GM23248 (cell line): ENCODE data around the gene KBTBD6. TPM values are rescaled to one million over a fixed set of nuclear protein-coding genes. Genes with fewer than 3 reads are reported as not detected.

ENCODE experiments used
- DNase-seq: peaks from one replicate; pipeline ENCODE4 v3.0.0-alpha.2; 2015
- H2AFZ ChIP-seq: fragments of 200-600 bp; sonication (generic); 2 replicates; pipeline ENCODE4 v1.6.1; 2016; ENCODE audit warnings: antibody characterized with exemption
- H3F3A ChIP-seq: fragments of 200-600 bp; sonication (generic); 2 replicates; pipeline ENCODE4 v1.6.1; 2016; ENCODE audit warnings: mild to moderate bottlenecking, antibody characterized with exemption, mixed run types; ENCODE audit not compliant: insufficient read depth
- H3K27ac ChIP-seq: fragments of 200-600 bp; sonication (generic); 2 replicates; pipeline ENCODE4 v1.5.1; 2016; ENCODE audit warnings: mild to moderate bottlenecking
- H3K27me3 ChIP-seq: fragments of 200-600 bp; sonication (generic); replicated peaks from 2 replicates; pipeline ENCODE4 v1.6.1; 2016; ENCODE audit warnings: mild to moderate bottlenecking; ENCODE audit not compliant: insufficient read depth
- H3K36me3 ChIP-seq: fragments of 200-600 bp; sonication (generic); 2 replicates; pipeline ENCODE4 v1.6.1; 2016; ENCODE audit warnings: low read depth, mild to moderate bottlenecking
- H3K4me1 ChIP-seq: fragments of 200-600 bp; sonication (generic); 2 replicates; pipeline ENCODE4 v1.6.1; 2016; ENCODE audit warnings: mild to moderate bottlenecking; ENCODE audit not compliant: insufficient read depth
- H3K4me2 ChIP-seq: fragments of 200-600 bp; sonication (generic); one replicate; pipeline ENCODE4 v1.6.1; 2016; ENCODE audit warnings: mild to moderate bottlenecking; ENCODE audit not compliant: unreplicated experiment
- H3K4me3 ChIP-seq: fragments of 200-600 bp; sonication (generic); 2 replicates; pipeline ENCODE4 v1.5.1; 2016; ENCODE audit warnings: mild to moderate bottlenecking
- H3K79me2 ChIP-seq: fragments of 200-600 bp; sonication (generic); 2 replicates; pipeline ENCODE4 v1.6.1; 2016; ENCODE audit warnings: mild to moderate bottlenecking; ENCODE audit not compliant: insufficient read depth
- H3K9ac ChIP-seq: fragments of 200-600 bp; sonication (generic); 2 replicates; pipeline ENCODE4 v1.6.1; 2016; ENCODE audit warnings: mild to moderate bottlenecking
- H3K9me2 ChIP-seq: fragments of 200-600 bp; sonication (generic); 2 replicates; pipeline ENCODE4 v1.6.1; 2016; ENCODE audit warnings: mixed run types, mild to moderate bottlenecking, moderate library complexity; ENCODE audit not compliant: insufficient read depth
- H3K9me3 ChIP-seq: fragments of 200-600 bp; sonication (generic); one replicate; pipeline ENCODE4 v1.6.1; 2017; ENCODE audit warnings: low read depth
- H4K20me1 ChIP-seq: fragments of 200-600 bp; sonication (generic); 2 replicates; pipeline ENCODE4 v1.6.0; 2016; ENCODE audit not compliant: insufficient read depth
- EZH2 ChIP-seq: fragments of 200-600 bp; sonication (generic); IDR thresholded peaks from 2 replicates; pipeline ENCODE4 v1.6.1; 2018; ENCODE audit warnings: antibody characterized with exemption, mild to moderate bottlenecking; ENCODE audit not compliant: insufficient read depth, poor library complexity, severe bottlenecking
- EZH2phosphoT487 ChIP-seq: fragments of 200-600 bp; sonication (generic); IDR thresholded peaks from 2 replicates; pipeline ENCODE4 v1.6.1; 2018; ENCODE audit warnings: antibody characterized with exemption, moderate library complexity, mild to moderate bottlenecking, low read depth; ENCODE audit not compliant: insufficient read depth
- WGBS, 2 experiments: methylation state at CpG; one replicate each; pipeline ENCODE4 v1.1.6; 2015 to 2017; ENCODE audit warnings: low lambda C conversion rate in 2 of 2, low coverage in 1 of 2; ENCODE audit errors: missing lambda C conversion rate in 2 of 2; 5-methylcytosine and 5-hydroxymethylcytosine counted together
- in situ Hi-C: fragments of 300-500 bp; cut with MboI; formaldehyde crosslinking; loops from 2 replicates; pipeline ENCODE4 v1.15.0; 2020
- polyA plus RNA-seq: library from polyadenylated mRNA; unstranded; fragments of >200 nt; fragmentation: Nextera tagmentation; extraction: Ambion mirVana; gene quantifications from 2 replicates; pipeline ENCODE4 v1.2.1, GENCODE V29; 2016
- total RNA-seq: library from RNA; depleted of rRNA; stranded (reverse); fragments of >200 nt; shearing (Covaris generic); gene quantifications from 2 replicates; pipeline ENCODE4 v1.2.3, GENCODE V29; 2014

KBTBD6 gene
- total and polyA plus RNA-seq, 2 experiments from 2014 or later: 5.1 to 10.6 TPM

GRCh38 chr13:41148419-41149283 lies 16.0 kb upstream of the KBTBD6 start:
- no peak overlapping the region for H3K27ac ChIP-seq
- no peak overlapping the region for H3K4me3 ChIP-seq
- peaks cover 14% of the 10 kb centered on the region; the same call in 1 of the 2 replicates for H3K4me1 ChIP-seq
- no peaks in the 10 kb centered on the region for H3K9me2 ChIP-seq
- H3K27me3 ChIP-seq: no peaks in the 10 kb centered on the region
- no peaks in the 10 kb centered on the region for H4K20me1 ChIP-seq
- no peaks in the 10 kb centered on the region for H3K79me2 ChIP-seq
- H2AFZ ChIP-seq: no peak overlapping the region
- TF ChIP-seq EZH2: no peak
- no peak for DNase-seq
- H3K4me2 ChIP-seq: no peak overlapping the region
- no peaks in the 10 kb centered on the region for H3K9me3 ChIP-seq
- no peaks in the 10 kb centered on the region for H3K36me3 ChIP-seq
- H3F3A ChIP-seq: peaks cover 4% of the 10 kb centered on the region; the same call in 1 of the 2 replicates
- H3K9ac ChIP-seq: no peak overlapping the region
- 75 to 84% methylated on average over 3 of the region's 3 CpGs for WGBS, 2 experiments
- in situ Hi-C loops: no loop called here

GRCh38 chr13:41145136-41145908 lies 12.7 kb upstream of the KBTBD6 start:
- no peak for TF ChIP-seq EZH2phosphoT487
- TF ChIP-seq EZH2: no peak
- H4K20me1 ChIP-seq: no peaks in the 10 kb centered on the region
- DNase-seq: peak; percentile 48
- no peaks in the 10 kb centered on the region for H3K36me3 ChIP-seq
- WGBS, 2 experiments: 34 to 41% methylated on average over 4 of the region's 4 CpGs
- peak overlapping the region; percentile 24 for H3K4me2 ChIP-seq
- 0 out of 2 replicates have a peak overlapping the region, but pooled peaks have one; percentile 10 for H3K27ac ChIP-seq
- no peaks in the 10 kb centered on the region for H3K9me2 ChIP-seq
- H3K4me3 ChIP-seq: no peak overlapping the region
- 0 out of 2 replicates have a peak overlapping the region, but pooled peaks have one; percentile 16 for H2AFZ ChIP-seq
- in situ Hi-C loops: no loop called here
- no peaks in the 10 kb centered on the region for H3K9me3 ChIP-seq
- no peaks in the 10 kb centered on the region for H3K79me2 ChIP-seq
- peaks cover 4% of the 10 kb centered on the region; the same call in 1 of the 2 replicates for H3F3A ChIP-seq
- H3K27me3 ChIP-seq: no peaks in the 10 kb centered on the region
- H3K4me1 ChIP-seq: peaks cover 14% of the 10 kb centered on the region; the same call in 1 of the 2 replicates
- H3K9ac ChIP-seq: no peak overlapping the region

- 75 to 77% methylated on average over 2 of the region's 2 CpGs for WGBS, 2 experiments
- no peak overlapping the region for H3K4me3 ChIP-seq
- DNase-seq: no peak
- no peaks in the 10 kb centered on the region for H3K36me3 ChIP-seq
- H3K4me2 ChIP-seq: no peak overlapping the region
- TF ChIP-seq EZH2: no peak
- in situ Hi-C loops: no loop called here
- H3K79me2 ChIP-seq: no peaks in the 10 kb centered on the region
- no peak overlapping the region for H3K9ac ChIP-seq
- no peaks in the 10 kb centered on the region for H3K27me3 ChIP-seq
- no peaks in the 10 kb centered on the region for H3K9me2 ChIP-seq
- no peaks in the 10 kb centered on the region for H4K20me1 ChIP-seq
- H3K9me3 ChIP-seq: no peaks in the 10 kb centered on the region
- peaks cover 8% of the 10 kb centered on the region for H3F3A ChIP-seq
- H2AFZ ChIP-seq: no peak overlapping the region
- H3K27ac ChIP-seq: 0 out of 2 replicates have a peak overlapping the region, but pooled peaks have one; percentile 10
- peaks cover 18% of the 10 kb centered on the region for H3K4me1 ChIP-seq
These were observed 12.0 kb upstream of the KBTBD6 start for GRCh38 chr13:41144576-41144975.

- in situ Hi-C loops: no loop called here
- Histone ChIP-seq H3K4me1 (peaks cover 28% of the 10 kb centered on the region), H3K9ac (peak overlapping the region; percentile 14; the same call in 1 of the 2 replicates), H3K9me2 (no peaks in the 10 kb centered on the region), H3F3A (peaks cover 18% of the 10 kb centered on the region; the same call in 1 of the 2 replicates), H2AFZ (0 out of 2 replicates have a peak overlapping the region, but pooled peaks have one; percentile 15), H3K27me3 (no peaks in the 10 kb centered on the region), H3K79me2 (no peaks in the 10 kb centered on the region), H3K4me2 (peak overlapping the region; percentile 75), H4K20me1 (no peaks in the 10 kb centered on the region), H3K36me3 (no peaks in the 10 kb centered on the region), H3K9me3 (no peaks in the 10 kb centered on the region), H3K4me3 (peak overlapping the region; percentile 41), H3K27ac (no peak overlapping the region)
- peak; percentile 48 for DNase-seq
- TF ChIP-seq EZH2phosphoT487: 0 out of 2 replicates have a peak, but pooled peaks have one; percentile 46
- TF ChIP-seq EZH2: no peak
- 36 to 42% methylated on average over 3 of the region's 3 CpGs for WGBS, 2 experiments
These were observed 6.8 kb upstream of the KBTBD6 start for GRCh38 chr13:41139296-41139966.
